IMR-90 (cell line): ENCODE data around the gene STEAP3. TPM values are rescaled to one million over a fixed set of nuclear protein-coding genes. Genes with fewer than 3 reads are reported as not detected.

Experiments used
- ATAC-seq: fragments of 200-7000 bp; cut with Tn5 transposase; 2 replicates; pipeline ENCODE4 v1.9.1; 2020; ENCODE audit warnings: low read depth, mild to moderate bottlenecking, moderate library complexity
- BruUV-seq: library from RNA; stranded (reverse); fragments of 400-500 nt; replicated peaks from 2 replicates; lab custom pipeline; 2021; lab: Mats Ljungman, UMichigan
- CTCF ChIA-PET: fragments of 300-600 bp; formaldehyde crosslinking; extraction: SDS; loops from one replicate; lab custom pipeline; 2021; ENCODE audit warnings: antibody characterized with exemption; lab: Yijun Ruan, JAX
- POLR2A ChIA-PET: fragments of 300-600 bp; sonication (Branson Sonifier 250); formaldehyde crosslinking; loops from one replicate; lab custom pipeline; 2022; ENCODE audit warnings: antibody characterized with exemption; ENCODE audit not compliant: unreplicated experiment; lab: Charles Lee
- DNase-seq: peaks from one replicate; pipeline ENCODE4 v3.0.0; 2013
- H2AFZ ChIP-seq: replicated peaks from 2 replicates; pipeline ENCODE3; 2013; ENCODE audit warnings: low read length, mild to moderate bottlenecking; ENCODE audit not compliant: poor library complexity
- H2AK5ac ChIP-seq: 2 replicates; pipeline ENCODE4 v1.6.1; 2013; ENCODE audit warnings: low read depth, low read length, inconsistent platforms
- H2AK9ac ChIP-seq: replicated peaks from 2 replicates; pipeline ENCODE3; 2013; ENCODE audit warnings: mild to moderate bottlenecking, low read depth, low read length, moderate library complexity; ENCODE audit not compliant: poor library complexity
- H2BK120ac ChIP-seq: 2 replicates; pipeline ENCODE4 v1.6.1; 2013; ENCODE audit warnings: low read depth, low read length, inconsistent platforms
- H2BK15ac ChIP-seq: 3 replicates; pipeline ENCODE4 v1.6.1; 2013; ENCODE audit warnings: low read depth, low read length, inconsistent platforms
- H2BK20ac ChIP-seq: 2 replicates; pipeline ENCODE4 v1.6.1; 2013; ENCODE audit warnings: low read depth, mild to moderate bottlenecking, inconsistent platforms, low read length, moderate library complexity
- H2BK5ac ChIP-seq: 2 replicates; pipeline ENCODE4 v1.6.1; 2013; ENCODE audit warnings: mild to moderate bottlenecking, low read depth, low read length, inconsistent platforms; ENCODE audit not compliant: poor library complexity, severe bottlenecking
- H3K14ac ChIP-seq: replicated peaks from 2 replicates; pipeline ENCODE4 v1.6.1; 2013; ENCODE audit warnings: low read depth, low read length, inconsistent platforms
- H3K18ac ChIP-seq: 2 replicates; pipeline ENCODE4 v1.6.1; 2013; ENCODE audit warnings: low read depth, low read length, control low read depth
- H3K23ac ChIP-seq: 2 replicates; pipeline ENCODE4 v1.6.1; 2013; ENCODE audit warnings: low read depth, low read length, inconsistent platforms
- H3K27ac ChIP-seq: 2 replicates; pipeline ENCODE4 v1.5.1; 2013; ENCODE audit warnings: mild to moderate bottlenecking, control low read depth, low read length; ENCODE audit not compliant: insufficient read depth
- H3K27me3 ChIP-seq: 2 replicates; pipeline ENCODE4 v1.6.1; 2013; ENCODE audit warnings: low read length; ENCODE audit not compliant: control insufficient read depth, insufficient read depth
- H3K36me3 ChIP-seq: 2 replicates; pipeline ENCODE4 v1.6.1; 2013; ENCODE audit warnings: low read length, mixed read lengths; ENCODE audit not compliant: control insufficient read depth, insufficient read depth
- H3K4ac ChIP-seq: 2 replicates; pipeline ENCODE4 v1.6.1; 2013; ENCODE audit warnings: low read depth, low read length, inconsistent platforms
- H3K4me1 ChIP-seq: 2 replicates; pipeline ENCODE4 v1.6.1; 2013; ENCODE audit warnings: low read length, mixed read lengths; ENCODE audit not compliant: control insufficient read depth, insufficient read depth
- H3K4me2 ChIP-seq: 2 replicates; pipeline ENCODE4 v1.6.1; 2013; ENCODE audit warnings: low read depth, mild to moderate bottlenecking, control low read depth, low read length, moderate library complexity
- H3K4me3 ChIP-seq: 2 replicates; pipeline ENCODE4 v1.5.1; 2013; ENCODE audit warnings: low read depth, mild to moderate bottlenecking, control low read depth, low read length, moderate library complexity; ENCODE audit not compliant: insufficient read depth
- H3K56ac ChIP-seq: 2 replicates; pipeline ENCODE4 v1.6.1; 2013; ENCODE audit warnings: low read length, inconsistent platforms; ENCODE audit not compliant: insufficient read depth; ENCODE audit errors: extremely low read depth
- H3K79me1 ChIP-seq, 2 experiments: 2 replicates each; pipeline ENCODE4 v1.6.1; 2013; ENCODE audit warnings: low read length in 2 of 2, inconsistent platforms in 1 of 2, low read depth in 1 of 2
- H3K9ac ChIP-seq: 2 replicates; pipeline ENCODE4 v1.6.1; 2013; ENCODE audit warnings: low read depth, low read length, control low read depth
- H3K9me1 ChIP-seq: 2 replicates; pipeline ENCODE4 v1.6.1; 2013; ENCODE audit warnings: low read length, inconsistent platforms; ENCODE audit not compliant: insufficient read depth
- H3K9me3 ChIP-seq: 2 replicates; pipeline ENCODE4 v1.6.1; 2013; ENCODE audit warnings: low read length; ENCODE audit not compliant: control insufficient read depth, insufficient read depth
- H4K20me1 ChIP-seq: 2 replicates; pipeline ENCODE4 v1.6.1; 2013; ENCODE audit warnings: low read length, inconsistent platforms; ENCODE audit not compliant: insufficient read depth
- H4K5ac ChIP-seq: 2 replicates; pipeline ENCODE4 v1.6.1; 2013; ENCODE audit warnings: mild to moderate bottlenecking, low read depth, low read length, control low read depth
- H4K8ac ChIP-seq, 2 experiments: 2 replicates each; pipeline ENCODE4 v1.6.1; 2013; ENCODE audit warnings: low read depth in 2 of 2, low read length in 2 of 2, control low read depth in 1 of 2, inconsistent platforms in 1 of 2
- H4K91ac ChIP-seq: 2 replicates; pipeline ENCODE4 v1.6.1; 2013; ENCODE audit warnings: low read depth, low read length, inconsistent platforms; ENCODE audit not compliant: insufficient read depth
- CEBPB ChIP-seq: IDR thresholded peaks from 2 replicates; pipeline ENCODE4 v1.6.1; 2012; ENCODE audit warnings: low read depth, low read length, improper control_type of control experiment
- MAZ ChIP-seq: IDR thresholded peaks from 2 replicates; pipeline ENCODE4 v1.6.1; 2012; ENCODE audit warnings: low read depth, mild to moderate bottlenecking, low read length, improper control_type of control experiment, moderate library complexity, borderline replicate concordance
- MXI1 ChIP-seq: IDR thresholded peaks from 2 replicates; pipeline ENCODE4 v1.6.1; 2012; ENCODE audit warnings: low read depth, mild to moderate bottlenecking, low read length, moderate library complexity, borderline replicate concordance
- WGBS, 2 experiments: methylation state at CpG; one replicate each; pipeline versions ENCODE4 v1.1.5 to v1.1.7; 2013; ENCODE audit warnings: missing lambda C conversion rate in 2 of 2; ENCODE audit not compliant: insufficient read length in 1 of 2; ENCODE audit errors: extremely low coverage in 2 of 2; 5-methylcytosine and 5-hydroxymethylcytosine counted together
- dilution Hi-C: fragments of 300-500 bp; cut with HindIII; formaldehyde crosslinking; loops from one replicate; pipeline ENCODE4 v1.14.3; 2018; ENCODE audit warnings: low sequenced_read_pairs; ENCODE audit not compliant: unreplicated experiment
- in situ Hi-C: fragments of 300-500 bp; cut with MboI; formaldehyde crosslinking; loops from 3 replicates; pipeline ENCODE4 v1.14.3; 2019; ENCODE audit warnings: low sequenced_read_pairs, inconsistent platforms, mixed read lengths
- intact Hi-C: fragments of 100-400 bp; cut with micrococcal nuclease; formaldehyde crosslinking; loops from 2 replicates; pipeline ENCODE4 v1.10.0; 2022
- polyA plus RNA-seq, 3 experiments: library from polyadenylated mRNA; depleted of rRNA; stranded (reverse); fragments of >200 nt; gene quantifications; 2 replicates each; pipeline ENCODE4 v1.2.3, GENCODE V29; 2012; ENCODE audit warnings: low replicate concordance in 1 of 3
- total RNA-seq: library from RNA; depleted of rRNA; stranded (reverse); fragments of >200 nt; gene quantifications from 2 replicates; pipeline ENCODE4 v1.2.3, GENCODE V29; 2012

Gene STEAP3
- total and polyA plus RNA-seq, 2 of the 4 experiments (the other 2 are of a cell fraction): 19.4 to 43.9 TPM

- no TSS peak for BruUV-seq
- no peak overlapping the region for H4K5ac ChIP-seq
- CTCF ChIA-PET: no interaction called here
- no peak overlapping the region for H2BK15ac ChIP-seq
- peaks cover 8% of the 10 kb centered on the region; the same call in 1 of the 2 replicates for H4K20me1 ChIP-seq
- no peaks in the 10 kb centered on the region for H3K27me3 ChIP-seq
- peaks cover 0 to 23% of the 10 kb centered on the region in 2 experiments; a peak in 2 of 4 replicates for H3K79me1 ChIP-seq
- no peak overlapping the region for H3K27ac ChIP-seq
- H3K4ac ChIP-seq: 0 out of 2 replicates have a peak overlapping the region, but pooled peaks have one; percentile 49
- peaks cover 30% of the 10 kb centered on the region for H3K4me1 ChIP-seq
- ATAC-seq (no peak), DNase-seq (no peak)
- no peak overlapping the region for H3K4me3 ChIP-seq
- no peak overlapping the region for H3K4me2 ChIP-seq
- peak overlapping the region; percentile 44; the same call in 1 of the 2 replicates for H2AK5ac ChIP-seq
- no CpG with 5 or more reads among the region's 3 CpGs for WGBS, 2 experiments
- 0 out of 2 replicates have a peak overlapping the region, but pooled peaks have one; percentile 1 for H2BK120ac ChIP-seq
- no peak overlapping the region for H3K56ac ChIP-seq
- H4K8ac ChIP-seq: no peak overlapping the region
- peaks cover 4% of the 10 kb centered on the region for H3K36me3 ChIP-seq
- no peak overlapping the region for H2BK5ac ChIP-seq
- H3K9ac ChIP-seq: no peak overlapping the region
- H2AK9ac ChIP-seq: peak overlapping the region; percentile 91
- no peak overlapping the region for H2AFZ ChIP-seq
- POLR2A ChIA-PET: no interaction called here
- H4K91ac ChIP-seq: 0 out of 2 replicates have a peak overlapping the region, but pooled peaks have one; percentile 67
- H3K23ac ChIP-seq: no peak overlapping the region
- H3K9me1 ChIP-seq: peaks cover 34% of the 10 kb centered on the region
- intact Hi-C loops: no loop called here
- H3K14ac ChIP-seq: no peak overlapping the region
- H3K18ac ChIP-seq: no peak overlapping the region
- in situ Hi-C loops: loop anchor here (25.0 kb wide), 1 partner anchor 988 kb away; no protein-coding TSS in a partner anchor
- no peak for TF ChIP-seq MAZ
- TF ChIP-seq MXI1: no peak
- TF ChIP-seq CEBPB: no peak
- H2BK20ac ChIP-seq: peak overlapping the region; percentile 21; the same call in 1 of the 2 replicates
- peaks cover 2% of the 10 kb centered on the region; the same call in 1 of the 2 replicates for H3K9me3 ChIP-seq
- dilution Hi-C loops: no loop called here
Measured at GRCh38 chr2:119249311-119249710, 25.7 kb downstream of the STEAP3 start.
